ENCODE results near the gene CARNS1. TPM values are rescaled to one million over a fixed set of nuclear protein-coding genes. Genes with fewer than 3 reads are reported as not detected.

CARNS1 gene
- total RNA-seq, 1 donor from 2014 or later: 0.23 TPM

GRCh38 chr11:67412495-67413179, 2.8 kb upstream of the CARNS1 start:
- no peak overlapping the region for H3K4me2 ChIP-seq (ENCODE audit: low read length)
- H3K4me3 ChIP-seq (ENCODE audit: insufficient read depth, low read depth, low read length): no peak overlapping the region
- no peak for TF ChIP-seq CTCF (IDR thresholded peaks at IDR 0.05; ENCODE audit: insufficient read depth, low read depth, low read length)
- TF ChIP-seq EZH2 (IDR thresholded peaks at IDR 0.05; ENCODE audit: insufficient read depth, low read length): no peak
- Mint-ChIP-seq H3K27ac (ENCODE audit: unreplicated experiment) (no peak overlapping the region), H3K36me3 (ENCODE audit: low read depth, unreplicated experiment) (peaks cover 2% of the 10 kb centered on the region), H3K27me3 (ENCODE audit: low read depth, unreplicated experiment) (peaks cover 28% of the 10 kb centered on the region), H3K4me1 (ENCODE audit: low read depth, unreplicated experiment) (peaks cover 4% of the 10 kb centered on the region), H3K4me3 (ENCODE audit: unreplicated experiment) (no peak overlapping the region), H3K9me3 (ENCODE audit: unreplicated experiment) (no peaks in the 10 kb centered on the region)
- H3K9ac ChIP-seq (ENCODE audit: low read length): no peak overlapping the region
- H3K36me3 ChIP-seq (ENCODE audit: insufficient read depth, low read length): no peaks in the 10 kb centered on the region
- DNase-seq (ENCODE audit: low read depth): no peak
- peaks cover 4% of the 10 kb centered on the region for H3K4me1 ChIP-seq (ENCODE audit: insufficient read depth, low read length)
- H2AFZ ChIP-seq (ENCODE audit: low read depth, low read length): no peak overlapping the region
- peaks cover 21% of the 10 kb centered on the region for H3K27me3 ChIP-seq (ENCODE audit: insufficient read depth, low read length)
- no peak overlapping the region for H3K27ac ChIP-seq (ENCODE audit: low read depth, low read length)
- no peaks in the 10 kb centered on the region for H3K9me3 ChIP-seq (ENCODE audit: insufficient read depth, low read depth, low read length)
- FAIRE-seq: no peak
- H4K20me1 ChIP-seq (ENCODE audit: insufficient read depth, low read length): no peaks in the 10 kb centered on the region
- no peaks in the 10 kb centered on the region for H3K79me2 ChIP-seq (ENCODE audit: insufficient read depth, low read length)

DNA sequence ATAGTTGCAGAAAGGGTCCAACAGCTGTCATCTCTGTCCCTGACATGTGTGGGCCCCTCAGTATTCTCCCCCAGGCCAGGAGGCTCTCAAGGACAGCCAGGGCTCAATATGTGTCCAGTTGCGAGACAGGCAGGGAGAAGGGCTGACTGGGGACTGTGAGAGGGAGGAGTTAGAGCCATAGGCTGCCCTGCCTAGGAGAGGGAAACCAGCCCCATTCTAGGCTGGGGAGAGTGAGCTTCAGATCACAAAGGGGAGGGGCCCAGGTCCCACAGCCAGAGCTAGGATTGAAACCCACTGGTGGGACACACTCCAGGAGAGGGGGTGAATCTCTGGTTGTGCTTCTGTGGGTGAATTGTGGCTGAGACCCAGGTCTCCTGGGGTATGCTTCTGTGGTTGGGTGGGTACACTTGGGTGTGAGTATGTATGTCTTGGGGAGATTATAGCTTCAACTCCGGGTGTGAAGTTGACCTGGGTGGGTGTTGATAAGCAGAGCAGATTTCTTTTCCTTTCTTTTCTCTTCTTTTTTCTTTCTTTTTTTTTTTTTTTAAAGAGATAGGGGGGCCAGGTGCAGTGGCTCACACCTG, 2.1 kb upstream of the CARNS1 start:
- Histone ChIP-seq H2AFZ (ENCODE audit: low read depth, low read length) (no peak overlapping the region), H3K79me2 (ENCODE audit: insufficient read depth, low read length) (no peaks in the 10 kb centered on the region), H3K4me1 (ENCODE audit: insufficient read depth, low read length) (peaks cover 4% of the 10 kb centered on the region), H3K9me3 (ENCODE audit: insufficient read depth, low read depth, low read length) (no peaks in the 10 kb centered on the region), H3K4me3 (ENCODE audit: insufficient read depth, low read depth, low read length) (no peak overlapping the region), H3K4me2 (ENCODE audit: low read length) (no peak overlapping the region), H3K27me3 (ENCODE audit: insufficient read depth, low read length) (peaks cover 21% of the 10 kb centered on the region), H3K9ac (ENCODE audit: low read length) (no peak overlapping the region), H3K27ac (ENCODE audit: low read depth, low read length) (no peak overlapping the region), H3K36me3 (ENCODE audit: insufficient read depth, low read length) (no peaks in the 10 kb centered on the region), H4K20me1 (ENCODE audit: insufficient read depth, low read length) (no peaks in the 10 kb centered on the region)
- TF ChIP-seq EZH2 (IDR thresholded peaks at IDR 0.05; ENCODE audit: insufficient read depth, low read length): no peak
- TF ChIP-seq CTCF (IDR thresholded peaks at IDR 0.05; ENCODE audit: insufficient read depth, low read depth, low read length): no peak
- Mint-ChIP-seq H3K36me3 (ENCODE audit: low read depth, unreplicated experiment) (peaks cover 2% of the 10 kb centered on the region), H3K27ac (ENCODE audit: unreplicated experiment) (no peak overlapping the region), H3K4me3 (ENCODE audit: unreplicated experiment) (peak overlapping the region; percentile 20), H3K9me3 (ENCODE audit: unreplicated experiment) (no peaks in the 10 kb centered on the region), H3K4me1 (ENCODE audit: low read depth, unreplicated experiment) (peaks cover 4% of the 10 kb centered on the region), H3K27me3 (ENCODE audit: low read depth, unreplicated experiment) (peaks cover 28% of the 10 kb centered on the region)
- DNase-seq (ENCODE audit: low read depth) (no peak), FAIRE-seq (no peak)

Measured in astrocyte (in vitro differentiated cells and primary cell).